Neural cell (in vitro differentiated cells): Measurements from ENCODE around the gene CHPF. TPM values are rescaled to one million over a fixed set of nuclear protein-coding genes. Genes with fewer than 3 reads are reported as not detected.

Source experiments
- H2AFZ ChIP-seq: fragments of 200-600, 300-800 bp; sonication (generic), shearing (Covaris generic); 2 replicates; pipeline ENCODE4 v1.6.0; 2014; ENCODE audit warnings: low read depth, mild to moderate bottlenecking, antibody characterized with exemption, low read length, moderate library complexity
- H3F3A ChIP-seq: fragments of 200-600 bp; shearing (Covaris generic); 2 replicates; pipeline ENCODE4 v1.6.1; 2016; ENCODE audit warnings: mild to moderate bottlenecking, moderate library complexity, mixed read lengths, antibody characterized with exemption, low read length; ENCODE audit not compliant: insufficient read depth, poor library complexity, severe bottlenecking
- H3K27ac ChIP-seq: fragments of 200-600, 300-800 bp; sonication (generic), shearing (Covaris generic); 2 replicates; pipeline ENCODE4 v1.5.1; 2014; ENCODE audit warnings: mild to moderate bottlenecking, low read length, moderate library complexity
- H3K27me3 ChIP-seq: fragments of 300-800, 200-600 bp; sonication (generic), shearing (Covaris generic); 2 replicates; pipeline ENCODE4 v1.6.0; 2014; ENCODE audit warnings: mild to moderate bottlenecking, low read depth, low read length, moderate library complexity; ENCODE audit not compliant: insufficient read depth
- H3K36me3 ChIP-seq: fragments of 300-800, 200-600 bp; sonication (generic), shearing (Covaris generic); 2 replicates; pipeline ENCODE4 v1.5.1; 2014; ENCODE audit warnings: mild to moderate bottlenecking, antibody characterized with exemption, low read length, moderate library complexity; ENCODE audit not compliant: insufficient read depth
- H3K4me2 ChIP-seq: fragments of 300-800, 200-600 bp; sonication (generic), shearing (Covaris generic); 2 replicates; pipeline ENCODE4 v1.6.0; 2014; ENCODE audit warnings: mild to moderate bottlenecking, low read length
- H3K4me3 ChIP-seq: fragments of 300-800, 200-600 bp; sonication (generic), shearing (Covaris generic); 2 replicates; pipeline ENCODE4 v1.5.1; 2014; ENCODE audit warnings: mild to moderate bottlenecking, low read length, moderate library complexity
- H3K79me2 ChIP-seq: fragments of 200-600 bp; shearing (Covaris generic); replicated peaks from 2 replicates; pipeline ENCODE4 v1.6.0; 2014; ENCODE audit warnings: mild to moderate bottlenecking, low read length, moderate library complexity; ENCODE audit not compliant: insufficient read depth
- H3K9ac ChIP-seq: fragments of 300-800, 200-600 bp; sonication (generic), shearing (Covaris generic); 2 replicates; pipeline ENCODE4 v1.6.1; 2016; ENCODE audit warnings: mild to moderate bottlenecking, low read length, mixed read lengths
- H3K9me2 ChIP-seq: fragments of 200-600 bp; shearing (Covaris generic); 2 replicates; pipeline ENCODE4 v1.6.1; 2016; ENCODE audit warnings: mild to moderate bottlenecking, low read length, mixed read lengths; ENCODE audit not compliant: insufficient read depth
- H3K9me3 ChIP-seq: fragments of 200-600, 300-800 bp; sonication (generic), shearing (Covaris generic); 2 replicates; pipeline ENCODE4 v1.6.1; 2016; ENCODE audit warnings: mild to moderate bottlenecking, mixed run types, low read length, moderate library complexity, mixed read lengths
- H4K20me1 ChIP-seq: fragments of 200-600 bp; shearing (Covaris generic); 2 replicates; pipeline ENCODE4 v1.6.1; 2016; ENCODE audit warnings: mild to moderate bottlenecking, mixed run types; ENCODE audit not compliant: insufficient read depth
- CTCF ChIP-seq: fragments of 450-650 bp; IDR thresholded peaks from 2 replicates; pipeline ENCODE4 v1.5.1; 2014; ENCODE audit warnings: antibody characterized with exemption, mild to moderate bottlenecking, moderate library complexity; ENCODE audit not compliant: poor library complexity, severe bottlenecking
- EP300 ChIP-seq: fragments of 450-650 bp; conservative IDR thresholded peaks from 2 replicates; pipeline ENCODE4 v1.6.1; 2014; ENCODE audit warnings: antibody characterized with exemption, mild to moderate bottlenecking, moderate library complexity; ENCODE audit not compliant: poor library complexity, severe bottlenecking
- EZH2 ChIP-seq: fragments of 200-600, 300-800 bp; shearing (Covaris generic), sonication (generic); IDR thresholded peaks from 2 replicates; pipeline ENCODE4 v1.6.1; 2014; ENCODE audit warnings: antibody characterized with exemption, low read length, borderline replicate concordance, mild to moderate bottlenecking; ENCODE audit not compliant: insufficient read depth, poor library complexity, severe bottlenecking
- MXI1 ChIP-seq: fragments of 450-650 bp; conservative IDR thresholded peaks from 2 replicates; pipeline ENCODE4 v1.6.1; 2014; ENCODE audit warnings: antibody characterized with exemption, mild to moderate bottlenecking; ENCODE audit not compliant: poor library complexity, severe bottlenecking
- POLR2AphosphoS5 ChIP-seq: IDR thresholded peaks from 2 replicates; pipeline ENCODE4 v1.6.1; 2012
- RAD21 ChIP-seq: fragments of 450-650 bp; conservative IDR thresholded peaks from 2 replicates; pipeline ENCODE4 v1.6.1; 2014; ENCODE audit warnings: antibody characterized with exemption, mild to moderate bottlenecking, moderate library complexity
- SMC3 ChIP-seq: fragments of 450-650 bp; conservative IDR thresholded peaks from 2 replicates; pipeline ENCODE4 v1.6.1; 2014; ENCODE audit warnings: antibody characterized with exemption, mild to moderate bottlenecking, moderate library complexity; ENCODE audit not compliant: poor library complexity
- TAF1 ChIP-seq: IDR thresholded peaks from 2 replicates; pipeline ENCODE4 v1.6.1; 2012; ENCODE audit warnings: low read depth
- polyA plus RNA-seq: library from polyadenylated mRNA; depleted of rRNA; stranded (reverse); fragments of >200 nt; gene quantifications from 2 replicates; pipeline ENCODE4 v1.2.3, GENCODE V29; 2014
- TF ChIP-seq, protein P1 (sequence below): IDR thresholded peaks from 2 replicates; pipeline ENCODE4 v1.6.1; 2012; ENCODE audit warnings: borderline replicate concordance

The CHPF gene
- polyA plus RNA-seq, 1 donor from 2014 or later: 28.6 TPM

GRCh38 chr2:219523031-219523671 is 20.5 kb downstream of the CHPF start:
- Histone ChIP-seq H3K9ac (no peak overlapping the region), H3K4me3 (peak overlapping the region; percentile 55)
- TF ChIP-seq MXI1 (no peak), CTCF (no peak), EP300 (no peak), EZH2 (no peak), RAD21 (no peak), SMC3 (no peak), TAF1 (no peak), POLR2AphosphoS5 (no peak)

DNA sequence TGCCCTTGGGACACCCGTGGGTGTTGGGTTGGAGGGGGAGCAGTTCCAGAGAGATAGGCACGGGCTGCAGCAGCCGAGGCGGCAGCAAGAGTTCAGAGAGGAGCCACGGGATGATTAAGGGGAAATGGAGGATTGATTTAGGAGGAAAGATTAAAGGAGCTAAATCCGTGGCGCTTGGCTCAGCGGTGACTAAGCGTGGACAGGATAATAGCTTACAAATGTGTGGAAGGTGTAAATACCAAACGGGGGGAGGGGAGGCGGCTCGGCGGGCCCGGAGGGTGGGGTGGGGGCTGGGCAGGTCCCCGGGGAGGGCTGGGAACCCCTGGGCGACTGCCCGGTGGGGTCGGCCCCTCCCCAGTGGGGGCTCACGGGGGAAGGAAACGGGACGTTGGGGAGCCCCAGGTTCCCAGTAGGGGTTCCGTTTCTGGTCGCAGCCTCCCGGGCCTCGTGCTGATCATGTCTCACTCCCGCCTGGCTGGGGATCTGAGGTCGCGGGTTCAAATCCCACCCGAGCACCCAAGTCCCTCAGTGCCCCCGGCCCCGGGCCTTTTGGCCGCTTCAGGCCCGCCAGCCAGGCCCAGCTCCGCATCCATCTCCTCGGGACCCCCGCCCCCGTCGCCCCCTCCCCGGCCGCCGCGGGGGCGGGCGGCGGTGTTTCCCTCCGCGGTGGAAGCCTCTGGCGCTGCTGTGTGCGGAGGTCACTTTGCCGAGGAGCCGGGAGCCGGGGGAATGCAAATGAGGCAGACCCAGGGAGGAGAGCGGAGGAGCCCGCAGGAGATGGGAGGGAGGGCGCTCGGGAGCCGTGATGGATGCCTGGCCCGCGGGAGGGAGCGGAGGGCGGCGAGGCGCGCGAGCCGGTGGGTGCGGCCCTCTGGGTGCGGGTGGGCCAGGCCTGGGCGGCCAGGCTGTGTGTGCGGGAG is 21.2 kb downstream of the CHPF start:
- Histone ChIP-seq H3K27ac (no peak overlapping the region), H3K79me2 (no peaks in the 10 kb centered on the region), H3K9me3 (no peaks in the 10 kb centered on the region), H3K9me2 (no peaks in the 10 kb centered on the region), H3K4me3 (peak overlapping the region; percentile 55), H3F3A (no peaks in the 10 kb centered on the region), H2AFZ (no peak overlapping the region), H4K20me1 (no peaks in the 10 kb centered on the region), H3K9ac (no peak overlapping the region), H3K4me2 (no peak overlapping the region), H3K36me3 (no peaks in the 10 kb centered on the region), H3K27me3 (no peaks in the 10 kb centered on the region)
- TF ChIP-seq POLR2AphosphoS5 (no peak), TAF1 (no peak)

More at GRCh38 chr2:219523031-219523671, 20.5 kb downstream of the CHPF start:
- H3K79me2 ChIP-seq: no peaks in the 10 kb centered on the region
- H3F3A ChIP-seq: no peaks in the 10 kb centered on the region
- H4K20me1 ChIP-seq: no peaks in the 10 kb centered on the region
- H3K9me2 ChIP-seq: no peaks in the 10 kb centered on the region
- no peak overlapping the region for H2AFZ ChIP-seq
- no peak overlapping the region for H3K27ac ChIP-seq
- H3K9me3 ChIP-seq: no peaks in the 10 kb centered on the region
- H3K36me3 ChIP-seq: no peaks in the 10 kb centered on the region
- H3K4me2 ChIP-seq: no peak overlapping the region
- H3K27me3 ChIP-seq: no peaks in the 10 kb centered on the region

- Histone ChIP-seq H3K9me3 (no peaks in the 10 kb centered on the region), H4K20me1 (no peaks in the 10 kb centered on the region), H3F3A (no peaks in the 10 kb centered on the region), H3K36me3 (no peaks in the 10 kb centered on the region), H2AFZ (no peak overlapping the region), H3K9ac (no peak overlapping the region), H3K4me3 (no peak overlapping the region), H3K27ac (no peak overlapping the region), H3K9me2 (no peaks in the 10 kb centered on the region), H3K79me2 (no peaks in the 10 kb centered on the region), H3K4me2 (no peak overlapping the region), H3K27me3 (no peaks in the 10 kb centered on the region)
- TF ChIP-seq, protein P1, sequence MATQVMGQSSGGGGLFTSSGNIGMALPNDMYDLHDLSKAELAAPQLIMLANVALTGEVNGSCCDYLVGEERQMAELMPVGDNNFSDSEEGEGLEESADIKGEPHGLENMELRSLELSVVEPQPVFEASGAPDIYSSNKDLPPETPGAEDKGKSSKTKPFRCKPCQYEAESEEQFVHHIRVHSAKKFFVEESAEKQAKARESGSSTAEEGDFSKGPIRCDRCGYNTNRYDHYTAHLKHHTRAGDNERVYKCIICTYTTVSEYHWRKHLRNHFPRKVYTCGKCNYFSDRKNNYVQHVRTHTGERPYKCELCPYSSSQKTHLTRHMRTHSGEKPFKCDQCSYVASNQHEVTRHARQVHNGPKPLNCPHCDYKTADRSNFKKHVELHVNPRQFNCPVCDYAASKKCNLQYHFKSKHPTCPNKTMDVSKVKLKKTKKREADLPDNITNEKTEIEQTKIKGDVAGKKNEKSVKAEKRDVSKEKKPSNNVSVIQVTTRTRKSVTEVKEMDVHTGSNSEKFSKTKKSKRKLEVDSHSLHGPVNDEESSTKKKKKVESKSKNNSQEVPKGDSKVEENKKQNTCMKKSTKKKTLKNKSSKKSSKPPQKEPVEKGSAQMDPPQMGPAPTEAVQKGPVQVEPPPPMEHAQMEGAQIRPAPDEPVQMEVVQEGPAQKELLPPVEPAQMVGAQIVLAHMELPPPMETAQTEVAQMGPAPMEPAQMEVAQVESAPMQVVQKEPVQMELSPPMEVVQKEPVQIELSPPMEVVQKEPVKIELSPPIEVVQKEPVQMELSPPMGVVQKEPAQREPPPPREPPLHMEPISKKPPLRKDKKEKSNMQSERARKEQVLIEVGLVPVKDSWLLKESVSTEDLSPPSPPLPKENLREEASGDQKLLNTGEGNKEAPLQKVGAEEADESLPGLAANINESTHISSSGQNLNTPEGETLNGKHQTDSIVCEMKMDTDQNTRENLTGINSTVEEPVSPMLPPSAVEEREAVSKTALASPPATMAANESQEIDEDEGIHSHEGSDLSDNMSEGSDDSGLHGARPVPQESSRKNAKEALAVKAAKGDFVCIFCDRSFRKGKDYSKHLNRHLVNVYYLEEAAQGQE: no peak
- no peak for TF ChIP-seq EZH2
- no peak for TF ChIP-seq EP300
- no peak for TF ChIP-seq MXI1
- TF ChIP-seq SMC3: peak; percentile 57
- peak; percentile 48 for TF ChIP-seq RAD21
- no peak for TF ChIP-seq TAF1
- no peak for TF ChIP-seq POLR2AphosphoS5
- TF ChIP-seq CTCF: peak; percentile 59
Measured at GRCh38 chr2:219521066-219521880, 22.3 kb downstream of the CHPF start.
